ENCODE results near the gene DYRK1A.

DNA sequence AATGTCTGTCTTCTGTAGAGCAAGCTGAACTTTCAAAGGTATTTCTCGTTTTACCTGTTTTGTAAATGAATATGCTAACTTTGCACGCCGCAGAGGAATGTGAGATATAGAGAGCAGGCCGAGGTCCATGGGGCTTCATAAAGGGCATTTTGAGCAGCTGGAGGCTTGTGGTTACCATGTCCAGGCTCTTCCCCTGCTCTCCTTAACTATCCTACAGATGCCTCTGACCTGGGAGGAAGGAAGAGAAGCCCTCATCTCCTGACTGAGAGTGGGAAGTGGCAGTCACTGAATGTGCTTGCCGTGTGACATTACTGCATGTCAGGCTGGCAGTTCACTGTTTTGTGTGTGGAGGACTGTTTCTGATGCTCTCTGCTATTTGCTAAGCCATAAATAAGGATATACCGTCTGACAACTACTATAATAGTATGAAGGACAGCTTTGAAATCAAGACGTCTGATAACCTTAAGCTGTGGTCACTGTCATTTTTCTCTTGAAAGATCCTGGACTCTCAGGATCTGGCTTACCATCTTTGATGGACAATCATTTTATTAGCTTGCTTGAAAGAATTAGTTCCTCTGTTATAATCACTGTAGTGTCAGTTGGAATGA, 92.2 kb downstream of the DYRK1A start:
- TF ChIP-seq, protein P1, sequence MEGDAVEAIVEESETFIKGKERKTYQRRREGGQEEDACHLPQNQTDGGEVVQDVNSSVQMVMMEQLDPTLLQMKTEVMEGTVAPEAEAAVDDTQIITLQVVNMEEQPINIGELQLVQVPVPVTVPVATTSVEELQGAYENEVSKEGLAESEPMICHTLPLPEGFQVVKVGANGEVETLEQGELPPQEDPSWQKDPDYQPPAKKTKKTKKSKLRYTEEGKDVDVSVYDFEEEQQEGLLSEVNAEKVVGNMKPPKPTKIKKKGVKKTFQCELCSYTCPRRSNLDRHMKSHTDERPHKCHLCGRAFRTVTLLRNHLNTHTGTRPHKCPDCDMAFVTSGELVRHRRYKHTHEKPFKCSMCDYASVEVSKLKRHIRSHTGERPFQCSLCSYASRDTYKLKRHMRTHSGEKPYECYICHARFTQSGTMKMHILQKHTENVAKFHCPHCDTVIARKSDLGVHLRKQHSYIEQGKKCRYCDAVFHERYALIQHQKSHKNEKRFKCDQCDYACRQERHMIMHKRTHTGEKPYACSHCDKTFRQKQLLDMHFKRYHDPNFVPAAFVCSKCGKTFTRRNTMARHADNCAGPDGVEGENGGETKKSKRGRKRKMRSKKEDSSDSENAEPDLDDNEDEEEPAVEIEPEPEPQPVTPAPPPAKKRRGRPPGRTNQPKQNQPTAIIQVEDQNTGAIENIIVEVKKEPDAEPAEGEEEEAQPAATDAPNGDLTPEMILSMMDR (optimal IDR thresholded peaks at IDR 0.05 in 1 of 3, IDR thresholded peaks at IDR 0.05 in 1 of 3, conservative IDR thresholded peaks at IDR 0.05 in 1 of 3; ENCODE audit: extremely low read depth in 1 of 3, insufficient read depth in 2 of 3, low read length in 3 of 3) = no peak
- no peak for TF ChIP-seq EZH2 (IDR thresholded peaks at IDR 0.05; ENCODE audit: low read length)
